Erythroblast (primary cell): ENCODE results near the gene MAP1LC3B2.

Experiments
- GATA1 ChIP-seq: IDR thresholded peaks from 2 replicates; pipeline ENCODE4 v1.6.1; 2011; ENCODE audit warnings: low read depth, mild to moderate bottlenecking, control low read depth, low read length, moderate library complexity
- POLR2A ChIP-seq: IDR thresholded peaks from 2 replicates; pipeline ENCODE4 v1.6.1; 2011; ENCODE audit warnings: mild to moderate bottlenecking, low read length

- TF ChIP-seq POLR2A (no peak), GATA1 (no peak)
Observed at GRCh38 chr12:116603546-116604177, 44.5 kb downstream of the MAP1LC3B2 start.
